ENCODE measurements around the gene NUDT21.

GRCh38 chr16:56423584-56424403 is 27.3 kb downstream of the NUDT21 start:
- TF ChIP-seq CTCF (conservative IDR thresholded peaks at IDR 0.05; ENCODE audit: low read depth, low read length): no peak
- TF ChIP-seq POLR2A (IDR thresholded peaks at IDR 0.05; ENCODE audit: low read depth, low read length): no peak
- TF ChIP-seq MXI1 (IDR thresholded peaks at IDR 0.05; ENCODE audit: borderline replicate concordance, low read depth, low read length): no peak
- TF ChIP-seq RAD21 (IDR thresholded peaks at IDR 0.05; ENCODE audit: low read length): no peak
- TF ChIP-seq CEBPB (IDR thresholded peaks at IDR 0.05; ENCODE audit: low read depth, low read length): no peak
- no peak for TF ChIP-seq CHD1 (IDR thresholded peaks at IDR 0.05; ENCODE audit: low read depth, low read length)
- no peak for TF ChIP-seq NFE2L2 (IDR thresholded peaks at IDR 0.05; ENCODE audit: low read depth, low read length)
- no peak for TF ChIP-seq USF2 (IDR thresholded peaks at IDR 0.05; ENCODE audit: low read depth, low read length)
- TF ChIP-seq FOS (IDR thresholded peaks at IDR 0.05; ENCODE audit: low read depth, low read length): no peak
- no peak for TF ChIP-seq ELK1 (IDR thresholded peaks at IDR 0.05; ENCODE audit: borderline replicate concordance, low read depth, low read length)
- no peak for TF ChIP-seq RFX5 (IDR thresholded peaks at IDR 0.05; ENCODE audit: low read depth, low read length)
- no peak for TF ChIP-seq BHLHE40 (IDR thresholded peaks at IDR 0.05; ENCODE audit: low read depth, low read length)
- no peak for TF ChIP-seq SMC3 (IDR thresholded peaks at IDR 0.05; ENCODE audit: low read depth, low read length)
- TF ChIP-seq MAFK (IDR thresholded peaks at IDR 0.05; ENCODE audit: low read depth, low read length): no peak

All from IMR-90 (cell line).